Tibial nerve (tissue), 3 donors: ENCODE data around the gene TEX36.

Experiments
- POLR2A ChIP-seq, 2 donors: fragments of 450-650 bp; IDR thresholded peaks; one replicate each; pipeline ENCODE4 v1.6.1; 2017; ENCODE audit warnings: antibody characterized with exemption in 2 of 2, mild to moderate bottlenecking in 2 of 2, moderate library complexity in 2 of 2
- TF ChIP-seq, protein P1 (sequence below), 5 experiments: fragments of 200-600 bp in 3 of 5; fragments of 450-650 bp in 2 of 5; sonication (generic) in 3 of 5; IDR thresholded peaks; one replicate each; pipeline ENCODE4 v1.5.1; 2016 to 2019; ENCODE audit warnings: antibody characterized with exemption in 5 of 5, mild to moderate bottlenecking in 3 of 5, moderate library complexity in 2 of 5

DNA sequence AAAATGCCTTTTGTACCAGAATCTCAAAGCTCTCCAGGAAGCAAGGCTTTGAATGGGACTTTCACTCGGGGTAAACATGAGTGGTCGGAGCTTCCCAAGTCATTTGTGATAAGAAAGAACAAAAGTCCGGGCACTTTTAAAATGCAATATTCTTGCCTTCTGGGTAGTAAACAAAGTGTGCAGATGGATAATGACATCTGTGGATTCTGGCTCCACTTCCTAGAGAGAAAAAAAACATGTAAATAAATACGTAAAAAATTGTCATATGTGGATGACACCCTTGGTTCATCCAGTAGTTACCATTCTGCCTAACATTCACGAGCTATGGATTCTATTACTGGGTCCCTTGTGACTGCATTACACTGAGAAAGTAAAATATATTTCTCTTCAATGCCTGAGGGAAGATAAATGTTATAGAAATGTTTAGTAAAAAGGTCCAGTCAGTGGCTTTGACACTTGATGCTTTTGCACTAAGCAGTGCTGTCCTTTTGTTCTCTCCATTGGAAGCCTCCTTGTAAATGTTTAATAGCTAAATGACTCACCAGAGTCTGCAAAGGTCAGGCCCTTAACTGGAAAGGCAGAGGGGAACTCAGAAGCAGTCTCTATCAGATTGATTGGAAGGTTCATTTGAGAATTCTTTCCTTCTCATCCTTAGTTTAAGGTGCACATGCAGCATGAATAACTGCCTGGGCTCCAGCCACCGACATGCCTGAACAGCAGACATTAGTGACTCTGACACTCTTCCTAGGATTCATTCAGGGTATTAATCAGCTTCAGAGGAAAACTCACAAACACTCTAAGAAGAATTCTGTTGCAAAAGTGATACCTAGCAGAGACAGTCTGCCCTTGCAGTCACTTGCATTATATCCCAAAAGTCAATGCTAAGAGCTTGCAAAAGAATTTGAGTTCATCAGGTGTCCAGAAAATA is 24.8 kb upstream of the TEX36 start:
- TF ChIP-seq POLR2A (IDR thresholded peaks at IDR 0.05), result no peak
- TF ChIP-seq, protein P1, sequence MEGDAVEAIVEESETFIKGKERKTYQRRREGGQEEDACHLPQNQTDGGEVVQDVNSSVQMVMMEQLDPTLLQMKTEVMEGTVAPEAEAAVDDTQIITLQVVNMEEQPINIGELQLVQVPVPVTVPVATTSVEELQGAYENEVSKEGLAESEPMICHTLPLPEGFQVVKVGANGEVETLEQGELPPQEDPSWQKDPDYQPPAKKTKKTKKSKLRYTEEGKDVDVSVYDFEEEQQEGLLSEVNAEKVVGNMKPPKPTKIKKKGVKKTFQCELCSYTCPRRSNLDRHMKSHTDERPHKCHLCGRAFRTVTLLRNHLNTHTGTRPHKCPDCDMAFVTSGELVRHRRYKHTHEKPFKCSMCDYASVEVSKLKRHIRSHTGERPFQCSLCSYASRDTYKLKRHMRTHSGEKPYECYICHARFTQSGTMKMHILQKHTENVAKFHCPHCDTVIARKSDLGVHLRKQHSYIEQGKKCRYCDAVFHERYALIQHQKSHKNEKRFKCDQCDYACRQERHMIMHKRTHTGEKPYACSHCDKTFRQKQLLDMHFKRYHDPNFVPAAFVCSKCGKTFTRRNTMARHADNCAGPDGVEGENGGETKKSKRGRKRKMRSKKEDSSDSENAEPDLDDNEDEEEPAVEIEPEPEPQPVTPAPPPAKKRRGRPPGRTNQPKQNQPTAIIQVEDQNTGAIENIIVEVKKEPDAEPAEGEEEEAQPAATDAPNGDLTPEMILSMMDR (IDR thresholded peaks at IDR 0.05), result no peak
